Omental fat pad (tissue), 4 donors: ENCODE measurements around the gene LYSMD3. TPM values are rescaled to one million over a fixed set of nuclear protein-coding genes. Genes with fewer than 3 reads are reported as not detected.

Experiments
- ATAC-seq: fragments of 150-250 bp; one replicate; pipeline ENCODE4 v1.9.1; 2016; ENCODE audit warnings: mild to moderate bottlenecking, moderate library complexity; ENCODE audit not compliant: low FRiP score
- DNase-seq: peaks from one replicate; pipeline ENCODE4 v3.0.0-alpha.2; 2019; ENCODE audit warnings: low spot score
- CTCF ChIP-seq, 3 donors: fragments of 450-650 bp; IDR thresholded peaks; one replicate each; pipeline ENCODE4 v1.5.1; 2016 to 2017; ENCODE audit warnings: antibody characterized with exemption in 3 of 3, mild to moderate bottlenecking in 3 of 3, moderate library complexity in 2 of 3
- total RNA-seq, 4 donors: library from RNA; depleted of rRNA; stranded (reverse); fragments of >200 nt; gene quantifications; one replicate each; pipeline ENCODE4 v1.1.0, GENCODE V29; 2016

Gene LYSMD3
- total RNA-seq, 4 donors from 2014 or later = 13.9 to 19.9 (median 18.1) TPM

DNA sequence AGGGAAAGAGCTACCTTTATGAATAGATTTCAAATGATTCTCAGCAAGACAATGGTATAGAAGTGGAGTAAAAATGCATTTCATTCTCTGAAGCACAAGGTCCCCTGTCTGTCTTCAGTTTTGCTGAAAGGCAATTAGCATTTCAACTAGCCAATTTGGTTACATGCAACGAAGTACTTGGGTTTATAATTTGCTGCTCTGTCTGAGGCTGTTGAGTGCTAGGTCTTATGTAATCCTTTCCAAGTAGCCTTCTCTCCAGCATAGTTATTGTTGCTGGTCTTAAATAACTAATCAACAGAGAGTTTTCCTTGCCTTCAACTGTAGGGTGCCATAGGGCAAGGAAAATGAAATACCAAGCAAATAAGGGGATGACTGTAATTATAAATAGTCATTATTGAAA lies 33.7 kb upstream of the LYSMD3 start:
- no peak for DNase-seq
- ATAC-seq = no peak
- TF ChIP-seq CTCF (IDR thresholded peaks at IDR 0.05) = no peak

DNA sequence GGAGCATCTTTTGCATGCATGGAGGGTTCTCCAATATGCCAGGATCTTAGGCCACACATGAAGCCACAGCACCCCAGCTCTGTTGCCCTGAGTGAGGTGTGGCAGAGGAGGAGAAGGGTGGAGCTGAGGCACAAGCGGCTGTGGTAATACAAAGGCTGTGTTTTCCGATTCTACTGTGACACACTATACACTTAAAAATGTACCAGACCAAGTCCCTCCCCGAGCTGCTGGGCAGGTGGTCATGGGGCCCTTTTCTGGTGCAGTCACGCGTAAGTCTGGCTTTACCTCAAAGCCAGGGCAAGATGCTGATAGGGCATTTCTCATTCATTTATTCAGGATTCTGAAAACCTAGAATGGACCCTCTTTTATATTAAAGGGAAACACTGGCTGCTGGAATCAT lies 33.0 kb upstream of the LYSMD3 start:
- no peak for TF ChIP-seq CTCF (IDR thresholded peaks at IDR 0.05)
- no peak for ATAC-seq

DNA sequence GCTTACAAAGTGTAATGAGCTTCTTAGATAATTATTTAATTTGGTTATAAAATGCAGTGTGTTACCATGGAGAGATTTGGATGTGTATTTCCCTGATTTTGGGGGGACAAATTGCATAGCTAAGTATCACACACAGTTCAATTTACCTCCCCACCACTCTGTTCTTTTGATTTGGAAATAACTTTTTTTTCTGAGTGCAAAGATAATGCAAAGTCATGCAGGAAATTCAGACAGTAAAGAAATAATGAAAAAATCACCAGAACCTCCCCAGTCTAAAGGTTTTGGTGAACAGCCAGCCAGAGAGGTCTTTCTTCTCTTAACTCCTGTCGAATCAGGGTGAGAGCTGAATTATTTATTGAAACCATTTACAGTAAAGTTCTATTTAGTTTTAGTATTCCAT lies 32.4 kb upstream of the LYSMD3 start:
- ATAC-seq = no peak
- no peak for DNase-seq
- TF ChIP-seq CTCF (IDR thresholded peaks at IDR 0.05) = no peak

More for the DNA sequence above, 33.0 kb upstream of the LYSMD3 start:
- DNase-seq = no peak

- ATAC-seq (no peak), DNase-seq (no peak)
- no peak for TF ChIP-seq CTCF (IDR thresholded peaks at IDR 0.05)
Observed at GRCh38 chr5:90560771-90561170, 31.4 kb upstream of the LYSMD3 start.

DNA sequence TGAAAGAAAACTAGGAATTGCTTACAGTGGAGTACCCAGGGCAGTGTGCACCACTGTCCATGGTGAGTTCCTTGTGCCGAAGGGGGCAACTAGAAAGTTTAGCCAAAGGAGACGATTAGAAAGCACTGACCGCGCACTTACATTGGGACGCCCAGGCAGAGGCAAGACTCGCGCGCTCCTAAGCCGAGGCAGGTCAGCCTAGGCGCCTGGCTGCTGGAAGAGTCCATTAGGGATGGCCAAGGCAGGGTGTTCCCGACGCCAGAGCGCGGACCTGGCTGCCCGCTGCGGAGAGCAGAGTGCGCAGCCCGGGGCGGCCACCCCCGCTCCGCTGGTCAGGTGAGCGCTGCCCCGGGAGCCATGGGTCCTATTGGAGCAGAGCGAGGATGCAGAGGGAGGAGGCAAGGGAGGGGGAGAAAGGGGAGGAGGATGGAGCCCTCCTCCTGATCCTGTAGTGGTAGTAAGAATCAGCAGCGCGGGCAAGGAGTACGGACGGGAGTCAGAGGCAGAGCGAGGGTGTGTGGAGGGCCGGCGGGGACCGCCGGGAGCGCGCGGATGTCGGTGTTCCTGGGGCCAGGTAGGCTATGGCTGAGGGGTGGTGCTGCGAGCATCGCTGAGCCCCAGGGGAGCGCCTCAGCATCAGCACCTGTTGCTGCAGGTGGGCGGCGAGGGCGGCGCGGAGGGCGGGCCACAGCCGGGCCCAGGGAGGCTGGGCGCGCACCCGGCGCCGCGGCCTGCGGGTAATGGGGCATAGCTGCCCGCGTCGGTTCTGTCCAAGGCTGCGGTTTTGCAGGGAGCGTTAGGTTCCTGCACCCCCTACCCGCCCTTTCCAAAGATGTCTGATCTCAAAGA lies 29.2 kb upstream of the LYSMD3 start, which contains the start of gene ADGRV1:
Gene ADGRV1, plus strand, starts transcription at position 454 of the 849 bp plus-strand sequence. Its CDS starts 99 bp downstream, at position 553.
- ATAC-seq (peak; percentile 62), DNase-seq (no peak)
- TF ChIP-seq CTCF (IDR thresholded peaks at IDR 0.05) = no peak

DNA sequence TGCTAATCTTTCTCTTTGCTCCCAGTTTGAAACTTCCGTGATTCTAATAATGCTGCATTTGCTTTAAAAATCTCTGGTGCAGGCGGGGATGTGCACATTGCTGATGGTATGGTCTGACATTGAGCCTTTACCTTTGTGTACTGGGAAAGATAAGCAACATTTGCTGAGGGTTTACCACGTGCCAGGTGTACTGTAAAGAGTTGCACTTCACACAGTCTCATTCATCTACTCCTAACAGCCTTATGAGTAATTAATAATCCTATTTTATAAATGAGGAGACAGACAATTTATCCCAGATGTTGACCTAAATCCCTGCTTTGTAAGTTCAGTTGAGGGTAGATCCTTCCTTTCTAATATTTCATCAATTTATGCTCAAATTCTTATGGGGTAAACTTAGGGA lies 28.5 kb upstream of the LYSMD3 start:
- ATAC-seq = no peak
- DNase-seq = no peak

More for the DNA sequence above, 28.5 kb upstream of the LYSMD3 start:
- TF ChIP-seq CTCF (IDR thresholded peaks at IDR 0.05) = no peak
